ENCODE data around the gene LTO1.

GRCh38 chr11:69674886-69675714, at the start of gene LTO1:
- TF ChIP-seq EGR1 (IDR thresholded peaks at IDR 0.05; ENCODE audit: borderline replicate concordance in 1 of 2, low read depth in 2 of 2, low read length in 2 of 2) = no peak
- peak; percentile 95 for TF ChIP-seq NKRF (conservative IDR thresholded peaks at IDR 0.05)
- TF ChIP-seq E2F8 (IDR thresholded peaks at IDR 0.05; ENCODE audit: low read depth, partially characterized antibody) = no peak
- no peak for TF ChIP-seq NFIC (IDR thresholded peaks at IDR 0.05; ENCODE audit: low read depth, low read length)
- no peak for TF ChIP-seq CTCF (IDR thresholded peaks at IDR 0.05 in 2 of 3, conservative IDR thresholded peaks at IDR 0.05 in 1 of 3; ENCODE audit: control insufficient read depth in 2 of 3, extremely low read depth in 1 of 3, insufficient read depth in 1 of 3, low read depth in 3 of 3, low read length in 3 of 3)
- TF ChIP-seq ATF3 (IDR thresholded peaks at IDR 0.05; ENCODE audit: borderline replicate concordance, extremely low read depth, low read depth, low read length) = no peak
